Umbilical cord (tissue), 2 donors: ENCODE data around the gene CD200. TPM values are rescaled to one million over a fixed set of nuclear protein-coding genes. Genes with fewer than 3 reads are reported as not detected.

ENCODE experiments used
- DNase-seq: peaks from one replicate; pipeline ENCODE4 v3.0.0-alpha.2; 2015; ENCODE audit warnings: low spot score
- total RNA-seq: library from RNA; depleted of rRNA; stranded (reverse); fragments of >200 nt; gene quantifications from one replicate; pipeline ENCODE4 v1.2.3, GENCODE V29; 2014; ENCODE audit warnings: low replicate concordance; ENCODE audit not compliant: insufficient read depth

The CD200 gene
- total RNA-seq, 1 donor from 2014 or later = 13.2 TPM

DNA sequence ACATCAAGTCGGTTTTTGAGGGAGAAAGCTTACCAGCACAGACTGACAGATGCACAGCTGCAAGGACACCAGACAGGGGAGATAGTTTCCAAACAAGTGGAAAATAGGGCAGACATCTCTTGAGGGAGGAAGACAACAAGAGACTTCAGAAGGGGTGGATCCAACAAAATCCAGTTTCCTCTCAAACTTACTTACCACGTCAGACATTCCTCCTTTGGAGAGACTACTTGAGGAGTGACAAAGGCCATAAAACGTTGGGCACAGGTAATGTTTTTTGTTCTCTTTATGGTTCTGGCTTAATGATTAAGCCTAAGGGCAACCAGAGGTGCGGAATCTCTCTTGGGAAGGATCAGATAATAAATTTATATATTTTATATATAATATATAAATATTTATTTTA is 76.1 kb downstream of the CD200 start:
- DNase-seq = no peak

GRCh38 chr3:112411425-112411824 is 78.5 kb downstream of the CD200 start:
- DNase-seq = peak; percentile 60

Other genes with a start within 250 kb of the CD200 start
- 16.1 TPM for gene C3orf52, start 246.8 kb upstream of the CD200 start, total RNA-seq
- gene GCSAM, start 199.9 kb upstream of the CD200 start, total RNA-seq = 1.2 TPM
- gene SLC9C1, start 38.9 kb upstream of the CD200 start, total RNA-seq = 4.1 TPM
- gene BTLA, start 166.3 kb downstream of the CD200 start, total RNA-seq = 2.2 TPM
- gene ATG3, start 228.8 kb downstream of the CD200 start, total RNA-seq = 41.9 TPM
- 26.0 TPM for gene SLC35A5, start 228.9 kb downstream of the CD200 start, total RNA-seq